HFFc6 (cell line): ENCODE results near the gene TUBGCP5. TPM values are rescaled to one million over a fixed set of nuclear protein-coding genes. Genes with fewer than 3 reads are reported as not detected.
A peak's percentile ranks its signal among the peaks of the same experiment; 100 is the strongest.
"Not testable (repeated sequence)": the region's sequence is repeated elsewhere in the genome, so short reads cannot be mapped to it uniquely, and the experiment has no call there.

ENCODE experiments used
- DNase-seq: peaks from one replicate; pipeline ENCODE4 v3.0.0-alpha.2; 2018
- H3K27ac Mint-ChIP-seq: 2 replicates; pipeline ENCODE4 v1.8.0; 2020; ENCODE audit warnings: mild to moderate bottlenecking, mixed read lengths
- H3K27me3 Mint-ChIP-seq: 2 replicates; pipeline ENCODE4 v1.8.0; 2021; ENCODE audit warnings: mild to moderate bottlenecking, moderate library complexity, mixed read lengths; ENCODE audit not compliant: insufficient read depth
- H3K36me3 Mint-ChIP-seq: 2 replicates; pipeline ENCODE4 v1.8.0; 2021; ENCODE audit warnings: low read depth, mixed read lengths
- H3K4me1 Mint-ChIP-seq: 2 replicates; pipeline ENCODE4 v1.8.0; 2020; ENCODE audit warnings: low read depth, mixed read lengths
- H3K4me3 Mint-ChIP-seq: 2 replicates; pipeline ENCODE4 v1.8.0; 2020; ENCODE audit warnings: mild to moderate bottlenecking, moderate library complexity, mixed read lengths
- H3K9me3 Mint-ChIP-seq: 2 replicates; pipeline ENCODE4 v1.8.0; 2020; ENCODE audit warnings: mild to moderate bottlenecking, mixed read lengths
- total RNA-seq, 6 experiments: library from RNA; stranded (reverse); fragmentation: NEBNext Ultra II Directional; extraction: Animal tissue kit (Norgen Biotek cat#: 25700); gene quantifications; 2 replicates in 1 of 6; 3 replicates in 5 of 6; pipeline ENCODE4 v1.2.3, GENCODE V29; 2021
- TF ChIP-seq, protein P1 (sequence below): fragments of 200-600 bp; sonication (generic); IDR thresholded peaks from 2 replicates; pipeline ENCODE4 v1.5.0; 2021; ENCODE audit warnings: antibody characterized with exemption, mild to moderate bottlenecking

TUBGCP5 gene
- total RNA-seq, 6 experiments from 2014 or later = 11.7 to 13.8 (median 13.1) TPM

DNA sequence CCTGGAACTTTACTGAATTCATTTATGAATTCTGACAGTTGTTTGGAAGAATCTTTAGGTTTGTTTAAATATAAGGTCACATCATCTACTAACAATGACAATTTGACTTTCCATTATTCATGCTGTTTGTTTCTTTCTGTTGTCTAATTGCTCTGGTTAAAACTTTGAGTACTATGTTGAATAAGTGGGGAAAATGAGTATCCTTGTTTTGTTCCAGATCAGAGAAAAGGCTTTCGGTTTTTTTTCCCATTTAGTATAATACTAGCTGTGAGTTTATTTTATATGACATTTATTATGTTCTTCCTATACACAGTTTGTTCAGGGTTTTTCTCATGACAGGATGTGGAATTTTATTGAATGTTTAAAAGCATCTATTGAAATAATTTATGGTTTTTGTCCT, 11.3 kb upstream of the TUBGCP5 start:
- H3K27me3 Mint-ChIP-seq = peaks cover 2% of the 10 kb centered on the region; the same call in 1 of the 2 replicates
- TF ChIP-seq, protein P1, sequence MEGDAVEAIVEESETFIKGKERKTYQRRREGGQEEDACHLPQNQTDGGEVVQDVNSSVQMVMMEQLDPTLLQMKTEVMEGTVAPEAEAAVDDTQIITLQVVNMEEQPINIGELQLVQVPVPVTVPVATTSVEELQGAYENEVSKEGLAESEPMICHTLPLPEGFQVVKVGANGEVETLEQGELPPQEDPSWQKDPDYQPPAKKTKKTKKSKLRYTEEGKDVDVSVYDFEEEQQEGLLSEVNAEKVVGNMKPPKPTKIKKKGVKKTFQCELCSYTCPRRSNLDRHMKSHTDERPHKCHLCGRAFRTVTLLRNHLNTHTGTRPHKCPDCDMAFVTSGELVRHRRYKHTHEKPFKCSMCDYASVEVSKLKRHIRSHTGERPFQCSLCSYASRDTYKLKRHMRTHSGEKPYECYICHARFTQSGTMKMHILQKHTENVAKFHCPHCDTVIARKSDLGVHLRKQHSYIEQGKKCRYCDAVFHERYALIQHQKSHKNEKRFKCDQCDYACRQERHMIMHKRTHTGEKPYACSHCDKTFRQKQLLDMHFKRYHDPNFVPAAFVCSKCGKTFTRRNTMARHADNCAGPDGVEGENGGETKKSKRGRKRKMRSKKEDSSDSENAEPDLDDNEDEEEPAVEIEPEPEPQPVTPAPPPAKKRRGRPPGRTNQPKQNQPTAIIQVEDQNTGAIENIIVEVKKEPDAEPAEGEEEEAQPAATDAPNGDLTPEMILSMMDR = no peak
- no peak for DNase-seq
- H3K4me3 Mint-ChIP-seq = no peak overlapping the region
- H3K36me3 Mint-ChIP-seq = no peaks in the 10 kb centered on the region
- H3K9me3 Mint-ChIP-seq = no peaks in the 10 kb centered on the region
- no peak overlapping the region for H3K27ac Mint-ChIP-seq
- no peaks in the 10 kb centered on the region for H3K4me1 Mint-ChIP-seq

DNA sequence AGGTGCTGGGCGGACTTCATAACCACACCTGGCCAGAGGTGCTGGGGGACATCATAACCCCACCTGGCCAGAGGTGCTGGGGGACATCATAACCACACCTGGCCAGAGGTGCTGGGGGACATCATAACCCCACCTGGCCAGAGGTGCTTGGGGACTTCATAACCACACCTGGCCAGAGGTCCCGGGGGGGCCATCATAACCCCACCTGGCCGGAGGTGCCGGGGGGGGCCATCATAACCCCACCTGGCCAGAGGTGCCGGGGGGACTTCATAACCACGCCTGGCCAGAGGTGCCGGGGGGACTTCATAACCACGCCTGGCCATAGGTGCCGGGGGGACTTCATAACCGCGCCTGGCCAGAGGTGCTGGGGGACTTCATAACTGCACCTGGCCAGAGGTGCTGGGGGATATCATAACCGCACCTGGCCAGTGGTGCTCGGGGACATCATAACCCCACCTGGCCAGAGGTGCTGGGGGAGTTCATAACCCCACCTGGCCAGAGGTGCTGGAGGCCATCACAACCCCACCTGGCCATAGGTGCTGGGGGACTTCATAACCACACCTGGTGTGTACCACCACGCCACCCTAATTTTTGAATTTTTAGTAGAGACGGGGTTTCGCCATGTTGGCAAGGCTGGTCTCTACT, 10.7 kb upstream of the TUBGCP5 start:
- no peak overlapping the region for H3K27ac Mint-ChIP-seq
- H3K9me3 Mint-ChIP-seq = no peaks in the 10 kb centered on the region
- no peak overlapping the region for H3K4me3 Mint-ChIP-seq
- DNase-seq = no peak
- peaks cover 2% of the 10 kb centered on the region; the same call in 1 of the 2 replicates for H3K27me3 Mint-ChIP-seq
- H3K36me3 Mint-ChIP-seq = no peaks in the 10 kb centered on the region
- no peaks in the 10 kb centered on the region for H3K4me1 Mint-ChIP-seq
- TF ChIP-seq, protein P1 = no peak

DNA sequence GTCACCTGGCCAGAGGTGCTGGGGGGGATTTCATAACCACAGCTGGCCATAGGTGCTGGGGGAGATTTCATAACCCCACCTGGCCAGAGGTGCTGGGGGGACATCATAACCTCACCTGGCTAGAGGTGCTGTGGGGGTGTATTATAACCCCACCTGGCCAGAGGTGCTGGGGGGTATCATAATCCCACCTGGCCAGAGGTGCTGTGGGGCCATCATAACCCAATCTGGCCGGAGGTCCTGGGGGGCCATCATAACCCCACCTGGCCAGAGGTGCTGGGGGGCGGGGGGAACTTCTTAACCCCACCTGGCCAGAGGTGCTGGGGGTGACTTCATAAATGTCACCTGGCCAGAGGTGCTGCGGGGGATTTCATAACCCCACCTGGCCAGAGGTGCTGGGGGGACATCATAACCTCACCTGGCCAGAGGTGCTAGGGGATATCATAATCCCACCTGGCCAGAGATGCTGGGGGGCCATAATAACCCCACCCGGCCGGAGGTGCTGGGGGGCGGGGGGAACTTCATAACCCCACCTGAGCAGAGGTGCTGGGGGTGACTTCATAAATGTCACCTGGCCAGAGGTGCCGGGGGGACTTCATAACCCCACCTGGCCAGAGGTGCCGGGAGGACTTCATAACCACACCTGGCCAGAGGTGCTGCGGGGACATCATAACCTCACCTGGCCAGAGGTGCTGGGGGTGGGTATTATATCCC, 9.4 kb upstream of the TUBGCP5 start:
- H3K36me3 Mint-ChIP-seq, H3K27me3 Mint-ChIP-seq, H3K27ac Mint-ChIP-seq, DNase-seq, H3K4me1 Mint-ChIP-seq, H3K9me3 Mint-ChIP-seq, H3K4me3 Mint-ChIP-seq: not testable (repeated sequence)

DNA sequence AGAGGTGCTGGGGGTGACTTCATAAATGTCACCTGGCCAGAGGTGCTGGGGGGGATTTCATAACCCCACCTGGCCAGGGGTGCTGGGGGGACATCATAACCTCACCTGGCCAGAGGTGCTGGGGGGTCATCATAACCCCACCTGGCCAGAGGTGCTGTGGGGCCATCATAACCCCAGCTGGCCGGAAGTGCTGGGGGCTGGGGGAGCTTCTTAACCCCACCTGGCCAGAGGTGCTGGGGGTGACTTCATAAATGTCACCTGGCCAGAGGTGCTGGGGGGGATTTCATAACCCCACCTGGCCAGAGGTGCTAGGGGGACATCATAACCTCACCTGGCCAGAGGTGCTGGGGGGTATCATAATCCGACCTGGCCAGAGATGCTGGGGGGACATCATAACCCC, 4.6 kb upstream of the TUBGCP5 start:
- not testable (repeated sequence) for H3K9me3 Mint-ChIP-seq, DNase-seq, H3K27ac Mint-ChIP-seq

DNA sequence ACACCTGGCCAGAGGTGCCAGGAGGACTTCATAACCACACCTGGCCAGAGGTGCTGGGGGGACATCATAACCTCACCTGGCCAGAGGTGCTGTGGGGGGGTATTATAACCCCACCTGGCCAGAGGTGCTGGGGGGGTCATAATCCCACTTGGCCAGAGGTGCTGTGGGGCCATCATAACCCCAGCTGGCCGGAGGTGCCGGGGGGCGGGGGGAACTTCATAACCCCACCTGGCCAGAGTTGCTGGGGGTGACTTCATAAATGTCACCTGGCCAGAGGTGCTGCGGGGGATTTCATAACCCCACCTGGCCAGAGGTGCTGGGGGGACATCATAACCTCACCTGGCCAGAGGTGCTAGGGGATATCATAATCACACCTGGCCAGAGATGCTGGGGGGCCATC, 4.2 kb upstream of the TUBGCP5 start:
- not testable (repeated sequence) for H3K4me1 Mint-ChIP-seq, H3K4me3 Mint-ChIP-seq, H3K9me3 Mint-ChIP-seq, DNase-seq, H3K27me3 Mint-ChIP-seq, H3K27ac Mint-ChIP-seq, H3K36me3 Mint-ChIP-seq

More for the DNA sequence above, 4.6 kb upstream of the TUBGCP5 start:
- not testable (repeated sequence) for H3K4me1 Mint-ChIP-seq, H3K27me3 Mint-ChIP-seq, H3K4me3 Mint-ChIP-seq, H3K36me3 Mint-ChIP-seq

DNA sequence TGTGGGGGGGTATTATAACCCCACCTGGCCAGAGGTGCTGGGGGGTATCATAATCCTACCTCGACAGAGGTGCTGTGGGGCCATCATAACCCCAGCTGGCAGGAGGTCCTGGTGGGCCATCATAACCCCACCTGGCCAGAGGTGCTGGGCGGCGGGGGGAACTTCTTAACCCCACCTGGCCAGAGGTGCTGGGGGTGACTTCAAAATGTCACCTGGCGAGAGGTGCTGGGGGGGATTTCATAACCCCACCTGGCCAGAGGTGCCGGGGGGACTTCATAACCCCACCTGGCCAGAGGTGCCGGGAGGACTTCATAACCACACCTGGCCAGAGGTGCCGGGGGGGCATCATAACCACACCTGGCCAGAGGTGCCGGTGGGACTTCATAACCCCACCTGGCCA, 2.4 kb upstream of the TUBGCP5 start:
- H3K36me3 Mint-ChIP-seq, DNase-seq, H3K27ac Mint-ChIP-seq, H3K27me3 Mint-ChIP-seq, H3K9me3 Mint-ChIP-seq, H3K4me3 Mint-ChIP-seq: not testable (repeated sequence)
- H3K4me1 Mint-ChIP-seq = peaks cover 15% of the 10 kb centered on the region

DNA sequence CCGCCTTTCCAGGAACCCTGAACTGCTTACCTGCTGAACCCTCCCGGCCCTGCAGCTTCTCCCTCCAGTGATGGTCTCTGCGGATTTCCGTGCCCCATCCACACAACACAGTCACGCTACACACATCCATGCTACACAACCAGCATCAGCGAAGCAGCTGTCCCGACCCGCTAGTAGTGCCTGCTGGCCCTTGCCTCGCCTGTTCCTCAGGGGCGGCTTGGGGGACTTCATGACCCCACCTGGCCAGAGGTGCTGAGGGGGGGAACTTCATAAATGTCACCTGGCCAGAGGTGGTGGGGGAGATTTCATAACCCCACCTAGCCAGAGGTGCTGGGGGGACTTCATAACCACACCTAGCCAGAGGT, 530 bp upstream of the TUBGCP5 start:
- H3K27ac Mint-ChIP-seq = peak overlapping the region; percentile 65

More for the DNA sequence above, 530 bp upstream of the TUBGCP5 start:
- no peaks in the 10 kb centered on the region; the same call in 1 of the 2 replicates for H3K27me3 Mint-ChIP-seq
- H3K36me3 Mint-ChIP-seq = no peaks in the 10 kb centered on the region; the same call in 1 of the 2 replicates
- DNase-seq = no peak
- TF ChIP-seq, protein P1 = no peak
- no peaks in the 10 kb centered on the region for H3K9me3 Mint-ChIP-seq
- peak overlapping the region; percentile 90 for H3K4me3 Mint-ChIP-seq
- peaks cover 27% of the 10 kb centered on the region for H3K4me1 Mint-ChIP-seq
